HepG2 (cell line): ENCODE measurements around the gene SKA2. TPM values are rescaled to one million over a fixed set of nuclear protein-coding genes. Genes with fewer than 3 reads are reported as not detected.

Experiments
- ATAC-seq: fragments of 200-7000 bp; cut with Tn5 transposase; 3 replicates; pipeline ENCODE4 v1.9.1; 2020; ENCODE audit warnings: mild to moderate bottlenecking, moderate library complexity
- BruUV-seq: library from RNA; stranded (reverse); fragments of 400-500 nt; replicated peaks from 2 replicates; lab custom pipeline; 2021; lab: Mats Ljungman, UMichigan
- CTCF ChIA-PET: fragments of 300-600 bp; formaldehyde crosslinking; extraction: SDS; loops from one replicate; lab custom pipeline; 2021; ENCODE audit warnings: low total read pairs, inconsistent platforms, low intra/inter-chr PET ratio; lab: Yijun Ruan, JAX
- POLR2A ChIA-PET: fragments of 350-600 bp; sonication (Branson Sonifier 250); formaldehyde crosslinking; loops from one replicate; lab custom pipeline; 2020; ENCODE audit warnings: antibody characterized with exemption, inconsistent platforms; lab: Yijun Ruan, JAX
- DNase-seq: peaks from one replicate; pipeline ENCODE4 v3.0.0-alpha.2; 2015; ENCODE audit warnings: low spot score
- FAIRE-seq: peaks from 3 replicates; lab custom pipeline; 2011; peaks lifted over from hg19 to GRCh38; lab: Jason Lieb, UNC
- H2AFZ ChIP-seq: one replicate; pipeline ENCODE4 v1.6.1; 2011; ENCODE audit warnings: low read length, inconsistent platforms
- H3K27ac ChIP-seq: fragments of 300-600 bp; 3 replicates; pipeline ENCODE4 v1.8.0; 2011; ENCODE audit warnings: mixed run types, mild to moderate bottlenecking, mixed read lengths, low read length, inconsistent platforms; ENCODE audit not compliant: insufficient read depth; ENCODE audit errors: extremely low read length
- H3K27me3 ChIP-seq, 2 experiments: fragments of 200-600 bp in 1 of 2; 2 replicates in 1 of 2; 3 replicates in 1 of 2; pipeline versions ENCODE4 v1.6.0 to v1.8.0; 2011; ENCODE audit warnings: low read length in 2 of 2, mild to moderate bottlenecking in 2 of 2, moderate library complexity in 2 of 2, inconsistent platforms in 1 of 2; ENCODE audit not compliant: insufficient read depth in 2 of 2, control insufficient read depth in 1 of 2
- H3K36me3 ChIP-seq, 2 experiments: fragments of 200-600 bp in 1 of 2; replicated peaks in 1 of 2; 2 replicates in 1 of 2; 3 replicates in 1 of 2; pipeline versions ENCODE4 v1.5.1 to v1.8.0; 2011; ENCODE audit warnings: low read length in 2 of 2, inconsistent platforms in 1 of 2; ENCODE audit not compliant: insufficient read depth in 2 of 2, control insufficient read depth in 1 of 2
- H3K4me1 ChIP-seq: 2 replicates; pipeline ENCODE4 v1.5.1; 2012; ENCODE audit warnings: low read length, inconsistent platforms; ENCODE audit not compliant: insufficient read depth
- H3K4me2 ChIP-seq: 2 replicates; pipeline ENCODE4 v1.6.0; 2011; ENCODE audit warnings: low read depth, low read length, inconsistent platforms
- H3K4me3 ChIP-seq, 3 experiments: fragments of 200-600 bp in 1 of 3; sonication (generic), shearing (Covaris generic) in 1 of 3; replicated peaks in 1 of 3; 2 replicates each; pipeline ENCODE4 v1.5.1; 2011 to 2016; ENCODE audit warnings: low read length in 3 of 3, inconsistent platforms in 2 of 3, low read depth in 2 of 3, mild to moderate bottlenecking in 2 of 3, control low read depth in 1 of 3, mixed read lengths in 1 of 3; ENCODE audit not compliant: insufficient read depth in 1 of 3
- H3K79me2 ChIP-seq: one replicate; pipeline ENCODE4 v1.6.1; 2011; ENCODE audit warnings: low read length, inconsistent platforms; ENCODE audit not compliant: insufficient read depth
- H3K9ac ChIP-seq: 2 replicates; pipeline ENCODE4 v1.6.0; 2011; ENCODE audit warnings: mild to moderate bottlenecking, low read depth, low read length, inconsistent platforms; ENCODE audit not compliant: insufficient read depth
- H3K9me3 ChIP-seq: 2 replicates; pipeline ENCODE4 v1.5.1; 2012; ENCODE audit warnings: mild to moderate bottlenecking, low read length
- H4K20me1 ChIP-seq: 2 replicates; pipeline ENCODE4 v1.6.0; 2011; ENCODE audit warnings: inconsistent platforms, mild to moderate bottlenecking, low read length, moderate library complexity; ENCODE audit not compliant: insufficient read depth
- AGO2 ChIP-seq: fragments of 200-400 bp; formaldehyde crosslinking; optimal IDR thresholded peaks from 2 replicates; pipeline ENCODE3; 2017; ENCODE audit warnings: mild to moderate bottlenecking, low read depth, low read length, moderate library complexity
- NR2F2 ChIP-seq: IDR thresholded peaks from 2 replicates; pipeline ENCODE4 v1.6.1; 2012; ENCODE audit warnings: low read depth, inconsistent platforms, borderline replicate concordance
- REPIN1 ChIP-seq: sonication (generic); formaldehyde crosslinking; IDR thresholded peaks from 2 replicates; pipeline ENCODE4 v1.8.0; 2022; ENCODE audit warnings: missing genetic modification reagents, low read depth, mild to moderate bottlenecking, borderline replicate concordance
- RXRB ChIP-seq: IDR thresholded peaks from 2 replicates; pipeline ENCODE4 v1.6.1; 2016; ENCODE audit warnings: borderline replicate concordance, missing genetic modification reagents, missing compliant biosample characterization
- THAP11 ChIP-seq: IDR thresholded peaks from 2 replicates; pipeline ENCODE4 v1.6.1; 2016; ENCODE audit warnings: missing biosample characterization, missing genetic modification reagents
- ZBTB7B ChIP-seq: sonication (generic); formaldehyde crosslinking; IDR thresholded peaks from 2 replicates; pipeline ENCODE4 v1.4.0; 2020; ENCODE audit warnings: missing genetic modification reagents
- ZMYM2 ChIP-seq: sonication (generic); formaldehyde crosslinking; IDR thresholded peaks from 2 replicates; pipeline ENCODE4 v1.8.0; 2022; ENCODE audit warnings: mild to moderate bottlenecking, missing genetic modification reagents
- ZNF138 ChIP-seq: sonication (generic); formaldehyde crosslinking; IDR thresholded peaks from 2 replicates; pipeline ENCODE4 v1.5.0; 2020; ENCODE audit warnings: mild to moderate bottlenecking, low read depth, missing genetic modification reagents
- ZNF335 ChIP-seq: sonication (generic); formaldehyde crosslinking; IDR thresholded peaks from 2 replicates; pipeline ENCODE4 v1.4.0; 2020; ENCODE audit warnings: missing genetic modification reagents
- ZNF484 ChIP-seq: sonication (generic); formaldehyde crosslinking; IDR thresholded peaks from 2 replicates; pipeline ENCODE4 v1.5.1; 2020; ENCODE audit warnings: mild to moderate bottlenecking, low read depth, missing genetic modification reagents, borderline replicate concordance
- ZNF724P ChIP-seq: sonication (generic); formaldehyde crosslinking; IDR thresholded peaks from 2 replicates; pipeline ENCODE4 v1.8.0; 2022; ENCODE audit warnings: missing genetic modification reagents, borderline replicate concordance
- ZNF747 ChIP-seq: sonication (generic); formaldehyde crosslinking; IDR thresholded peaks from 2 replicates; pipeline ENCODE4 v1.8.1; 2023; ENCODE audit warnings: missing genetic modification reagents, mild to moderate bottlenecking, borderline replicate concordance
- ZNF782 ChIP-seq: sonication (generic); formaldehyde crosslinking; IDR thresholded peaks from 2 replicates; pipeline ENCODE4 v1.4.0; 2020; ENCODE audit warnings: missing genetic modification reagents, mild to moderate bottlenecking, borderline replicate concordance
- ZNF879 ChIP-seq: sonication (generic); formaldehyde crosslinking; IDR thresholded peaks from 2 replicates; pipeline ENCODE4 v1.8.1; 2023; ENCODE audit warnings: missing genetic modification reagents
- ZSCAN9 ChIP-seq: IDR thresholded peaks from 2 replicates; pipeline ENCODE4 v1.6.1; 2016; ENCODE audit warnings: borderline replicate concordance
- WGBS: methylation state at CpG from one replicate; pipeline ENCODE4 v1.1.6; 2017; ENCODE audit warnings: low lambda C conversion rate; 5-methylcytosine and 5-hydroxymethylcytosine counted together
- in situ Hi-C: cut with HindIII; loops from 2 replicates; pipeline ENCODE4 v1.10.0; 2017; ENCODE audit warnings: low pct_unique_long_range_greater_than_20kb; ENCODE audit not compliant: extremely low pct_ligation_motif_present
- intact Hi-C: fragments of 100-400 bp; cut with micrococcal nuclease; formaldehyde crosslinking; loops from one replicate; pipeline ENCODE4 v1.10.0; 2022; ENCODE audit not compliant: unreplicated experiment
- polyA plus RNA-seq, 8 experiments: library from polyadenylated mRNA; depleted of rRNA in 3 of 8; stranded (reverse) in 7 of 8; unstranded in 1 of 8; fragments of >200 nt; fragmentation: Illumina TruSeq in 4 of 8; extraction: Trizol in 4 of 8; gene quantifications; 2 replicates each; pipeline versions ENCODE4 v1.2.1 to v1.2.3, GENCODE V29; 2011 to 2016; ENCODE audit warnings: low read depth in 4 of 8, missing spikeins in 1 of 8, mixed read lengths in 1 of 8; ENCODE audit not compliant: insufficient read depth in 1 of 8
- total RNA-seq, 5 experiments: library from RNA; depleted of rRNA; stranded (reverse); fragments of >200 nt; fragmentation: Illumina TruSeq; extraction: Trizol; gene quantifications; 2 replicates each; pipeline ENCODE4 v1.2.3, GENCODE V29; 2016; ENCODE audit warnings: low read depth in 1 of 5
- TF ChIP-seq, protein P1 (sequence below): sonication (generic); formaldehyde crosslinking; IDR thresholded peaks from 2 replicates; pipeline ENCODE4 v1.4.0; 2020; ENCODE audit warnings: missing genetic modification reagents, borderline replicate concordance

Gene SKA2
- total and polyA plus RNA-seq, 2 of the 13 experiments (the other 11 are each of a cell fraction or from before 2014, with no cell fraction given): 18.6 to 91.8 TPM

DNA sequence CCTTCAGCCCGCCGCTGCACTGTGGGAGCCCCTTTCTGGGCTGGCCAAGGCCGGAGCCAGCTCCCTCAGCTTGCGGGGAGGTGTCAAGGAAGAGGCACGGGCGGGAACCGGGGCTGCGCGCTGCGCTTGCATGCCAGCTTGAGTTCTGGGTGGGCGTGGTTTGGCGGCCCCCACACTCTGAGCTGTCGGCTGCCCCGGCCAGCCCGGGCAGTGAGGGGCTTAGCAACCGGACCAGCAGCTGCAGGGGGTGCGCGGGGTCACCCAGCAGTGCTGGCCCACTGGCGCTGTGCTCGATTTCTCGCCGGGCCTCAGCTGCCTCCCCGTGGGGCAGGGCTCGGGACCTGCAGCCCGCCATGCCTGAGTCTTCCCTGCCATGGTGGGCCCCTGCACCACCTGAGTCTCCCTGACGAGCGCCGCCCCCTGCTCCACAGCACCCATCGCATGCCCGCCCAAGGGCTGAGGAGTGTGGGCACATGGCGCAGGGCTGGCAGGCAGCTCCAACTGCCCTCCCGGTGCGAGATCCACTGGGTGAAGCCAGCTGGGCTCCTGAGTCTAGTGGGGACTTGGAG, 17.5 kb upstream of the SKA2 start:
- Histone ChIP-seq H2AFZ (no peak overlapping the region), H3K79me2 (peaks cover 12% of the 10 kb centered on the region), H3K27ac (no peak overlapping the region), H4K20me1 (no peaks in the 10 kb centered on the region), H3K4me3 (no peak overlapping the region), H3K4me2 (no peak overlapping the region), H3K36me3 (peaks cover 16 to 56% of the 10 kb centered on the region in 2 experiments), H3K9me3 (no peaks in the 10 kb centered on the region), H3K27me3 (no peaks in the 10 kb centered on the region), H3K9ac (no peak overlapping the region), H3K4me1 (no peaks in the 10 kb centered on the region)
- TF ChIP-seq ZSCAN9 (CRISPR knock-in tag) (no peak), AGO2 (peak; percentile 69)
- 97% methylated on average over 20 of the region's 33 CpGs for WGBS
- FAIRE-seq (no peak), DNase-seq (no peak), ATAC-seq (no peak)
- in situ Hi-C loops: no loop called here
- intact Hi-C loops: no loop called here
- CTCF ChIA-PET: no interaction called here
- POLR2A ChIA-PET: interaction anchor here (0.9 kb wide), 1 partner anchor 37 kb away, joined by 3 read pairs; the partner anchor contains the start of gene SMG8
- no TSS peak for BruUV-seq

- no peak overlapping the region for H3K4me3 ChIP-seq
- ChIA-PET POLR2A (no interaction called here), CTCF (no interaction called here)
- no peaks in the 10 kb centered on the region for H3K9me3 ChIP-seq
- DNase-seq: no peak
- intact Hi-C loops (no loop called here), in situ Hi-C loops (no loop called here)
- no peak overlapping the region for H3K4me2 ChIP-seq
- H4K20me1 ChIP-seq: no peaks in the 10 kb centered on the region
- no peak overlapping the region for H3K27ac ChIP-seq
- H3K4me1 ChIP-seq: peaks cover 5% of the 10 kb centered on the region; the same call in 1 of the 2 replicates
- 93% methylated on average over 2 of the region's 2 CpGs for WGBS
- no peak for FAIRE-seq
- H3K79me2 ChIP-seq: peaks cover 37% of the 10 kb centered on the region
- no peak for ATAC-seq
- no peak overlapping the region for H2AFZ ChIP-seq
- no TSS peak for BruUV-seq
- no peaks in the 10 kb centered on the region for H3K27me3 ChIP-seq
- H3K36me3 ChIP-seq: peaks cover 7 to 21% of the 10 kb centered on the region in 2 experiments
- H3K9ac ChIP-seq: no peak overlapping the region
- TF ChIP-seq ZNF484 (CRISPR knock-in tag) (no peak), REPIN1 (CRISPR knock-in tag) (no peak), ZBTB7B (no peak), ZNF335 (CRISPR knock-in tag) (no peak), ZNF747 (CRISPR knock-in tag) (no peak), ZNF879 (CRISPR knock-in tag) (no peak), THAP11 (CRISPR knock-in tag) (no peak), RXRB (no peak), NR2F2 (no peak), ZNF724P (CRISPR knock-in tag) (no peak), ZNF782 (CRISPR knock-in tag) (no peak), ZNF138 (CRISPR knock-in tag) (no peak), ZMYM2 (CRISPR knock-in tag) (no peak)
- TF ChIP-seq, protein P1, sequence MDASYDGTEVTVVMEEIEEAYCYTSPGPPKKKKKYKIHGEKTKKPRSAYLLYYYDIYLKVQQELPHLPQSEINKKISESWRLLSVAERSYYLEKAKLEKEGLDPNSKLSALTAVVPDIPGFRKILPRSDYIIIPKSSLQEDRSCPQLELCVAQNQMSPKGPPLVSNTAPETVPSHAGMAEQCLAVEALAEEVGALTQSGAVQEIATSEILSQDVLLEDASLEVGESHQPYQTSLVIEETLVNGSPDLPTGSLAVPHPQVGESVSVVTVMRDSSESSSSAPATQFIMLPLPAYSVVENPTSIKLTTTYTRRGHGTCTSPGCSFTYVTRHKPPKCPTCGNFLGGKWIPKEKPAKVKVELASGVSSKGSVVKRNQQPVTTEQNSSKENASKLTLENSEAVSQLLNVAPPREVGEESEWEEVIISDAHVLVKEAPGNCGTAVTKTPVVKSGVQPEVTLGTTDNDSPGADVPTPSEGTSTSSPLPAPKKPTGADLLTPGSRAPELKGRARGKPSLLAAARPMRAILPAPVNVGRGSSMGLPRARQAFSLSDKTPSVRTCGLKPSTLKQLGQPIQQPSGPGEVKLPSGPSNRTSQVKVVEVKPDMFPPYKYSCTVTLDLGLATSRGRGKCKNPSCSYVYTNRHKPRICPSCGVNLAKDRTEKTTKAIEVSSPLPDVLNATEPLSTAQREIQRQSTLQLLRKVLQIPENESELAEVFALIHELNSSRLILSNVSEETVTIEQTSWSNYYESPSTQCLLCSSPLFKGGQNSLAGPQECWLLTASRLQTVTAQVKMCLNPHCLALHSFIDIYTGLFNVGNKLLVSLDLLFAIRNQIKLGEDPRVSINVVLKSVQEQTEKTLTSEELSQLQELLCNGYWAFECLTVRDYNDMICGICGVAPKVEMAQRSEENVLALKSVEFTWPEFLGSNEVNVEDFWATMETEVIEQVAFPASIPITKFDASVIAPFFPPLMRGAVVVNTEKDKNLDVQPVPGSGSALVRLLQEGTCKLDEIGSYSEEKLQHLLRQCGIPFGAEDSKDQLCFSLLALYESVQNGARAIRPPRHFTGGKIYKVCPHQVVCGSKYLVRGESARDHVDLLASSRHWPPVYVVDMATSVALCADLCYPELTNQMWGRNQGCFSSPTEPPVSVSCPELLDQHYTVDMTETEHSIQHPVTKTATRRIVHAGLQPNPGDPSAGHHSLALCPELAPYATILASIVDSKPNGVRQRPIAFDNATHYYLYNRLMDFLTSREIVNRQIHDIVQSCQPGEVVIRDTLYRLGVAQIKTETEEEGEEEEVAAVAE (CRISPR knock-in tag): no peak
Measured at GRCh38 chr17:59167571-59168001, 12.6 kb upstream of the SKA2 start.
